ENCODE data around the gene ANK2.
A peak's percentile ranks its signal among the peaks of the same experiment; 100 is the strongest.

ANK2 gene

DNA sequence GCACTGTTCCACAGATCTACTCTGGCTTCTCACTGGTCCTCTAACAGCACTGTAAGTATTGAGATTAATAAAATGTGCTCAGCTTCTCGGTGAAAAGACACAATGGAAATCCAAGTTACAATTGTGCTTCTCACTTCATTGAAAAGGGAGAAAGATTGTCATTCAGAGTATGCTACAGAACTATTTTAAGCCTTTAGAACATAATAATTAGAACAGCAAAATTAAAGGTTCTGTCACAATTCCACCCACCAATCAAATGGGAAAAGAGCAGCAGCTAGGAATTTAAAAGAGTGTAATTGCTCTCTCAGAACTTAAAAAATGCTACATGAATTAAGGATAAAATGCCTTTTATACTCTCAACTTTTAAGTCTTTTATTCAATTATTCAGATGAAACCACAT is 329.4 kb downstream of the ANK2 start:
- in situ Hi-C loops (cut with HindIII; ENCODE audit: low sequenced_read_pairs), result no loop called here
- H3K4me3 ChIP-seq (ENCODE audit: low read depth, low read length), result no peak overlapping the region
- no peak for DNase-seq (ENCODE audit: low read depth, low spot score)
- no peak for TF ChIP-seq CTCF (IDR thresholded peaks at IDR 0.05; ENCODE audit: low read depth, low read length)

GRCh38 chr4:113382704-113383103 is 333.3 kb downstream of the ANK2 start:
- in situ Hi-C loops (cut with HindIII; ENCODE audit: low sequenced_read_pairs), result no loop called here
- DNase-seq (ENCODE audit: low read depth, low spot score), result no peak
- no peak for TF ChIP-seq CTCF (IDR thresholded peaks at IDR 0.05; ENCODE audit: low read depth, low read length)

DNA sequence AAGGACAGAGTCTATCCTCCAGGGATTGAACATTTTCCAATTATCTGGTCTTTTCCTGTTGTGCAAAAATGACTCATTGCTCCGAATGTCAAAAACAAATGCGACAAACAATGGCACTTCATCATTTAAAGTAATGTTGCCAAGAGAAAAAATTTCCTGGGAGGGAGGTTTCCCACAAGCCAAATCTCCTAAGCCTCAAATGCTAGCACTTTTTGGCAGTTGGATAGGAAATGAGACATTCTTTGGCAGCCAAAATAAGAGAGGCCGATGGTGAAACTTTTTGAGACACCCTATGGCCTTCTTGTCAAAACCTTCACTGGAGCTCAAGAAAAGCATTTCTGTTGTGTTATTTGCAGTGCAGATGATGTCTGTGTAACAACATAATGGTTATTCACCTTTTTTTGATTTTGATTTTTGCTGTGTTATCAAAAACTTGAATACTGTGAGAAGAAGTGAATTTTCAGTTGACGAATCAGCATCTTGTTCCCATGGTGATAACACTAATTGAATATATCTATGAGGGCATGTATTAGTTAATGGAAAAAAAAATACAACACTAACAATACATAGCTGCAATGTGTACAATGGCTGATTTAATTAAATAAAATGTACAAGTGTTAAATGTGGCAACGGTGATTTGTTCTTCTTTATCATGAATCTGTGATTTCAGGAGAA is 333.8 kb downstream of the ANK2 start:
- no peak for TF ChIP-seq CTCF (IDR thresholded peaks at IDR 0.05; ENCODE audit: low read depth, low read length)
- in situ Hi-C loops (cut with HindIII; ENCODE audit: low sequenced_read_pairs), result no loop called here
- peak; percentile 71 for DNase-seq (ENCODE audit: low read depth, low spot score)
- H3K4me3 ChIP-seq (ENCODE audit: low read depth, low read length), result no peak overlapping the region

More at GRCh38 chr4:113382704-113383103, 333.3 kb downstream of the ANK2 start:
- H3K4me3 ChIP-seq (ENCODE audit: low read depth, low read length), result no peak overlapping the region

GRCh38 chr4:113384600-113384999 is 335.1 kb downstream of the ANK2 start:
- TF ChIP-seq CTCF (IDR thresholded peaks at IDR 0.05; ENCODE audit: low read depth, low read length), result no peak
- no peak overlapping the region for H3K4me3 ChIP-seq (ENCODE audit: low read depth, low read length)
- in situ Hi-C loops (cut with HindIII; ENCODE audit: low sequenced_read_pairs), result no loop called here
- DNase-seq (ENCODE audit: low read depth, low spot score), result peak; percentile 74

DNA sequence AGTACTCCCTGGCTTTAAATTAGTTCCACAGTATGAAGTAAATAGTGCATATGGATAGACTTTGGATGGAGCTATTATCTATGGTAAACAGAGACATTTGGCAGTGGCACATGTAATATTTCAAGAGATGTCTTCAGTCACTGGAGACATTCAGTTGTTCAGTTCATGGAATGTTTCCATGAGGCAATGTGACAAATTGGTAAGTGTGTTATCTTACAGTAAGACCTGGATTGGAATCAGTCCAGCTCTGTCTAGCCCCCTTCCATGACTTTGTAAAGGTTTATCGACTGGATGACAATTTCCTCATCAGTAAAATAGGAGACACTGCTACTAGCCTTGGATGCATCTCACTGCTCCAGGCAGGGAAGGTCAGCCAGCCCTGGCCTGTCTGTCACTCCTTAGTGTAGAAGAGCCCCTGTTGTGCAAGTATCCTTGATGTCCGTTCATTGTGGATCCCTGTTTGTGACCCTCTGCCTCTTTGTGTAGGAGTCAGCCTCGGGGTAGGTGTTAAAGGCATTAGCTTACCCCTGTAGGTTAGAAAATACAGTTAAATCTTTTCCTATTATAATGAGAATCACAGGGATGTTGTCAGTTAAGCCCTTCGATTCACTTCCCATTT is 335.9 kb downstream of the ANK2 start:
- in situ Hi-C loops (cut with HindIII; ENCODE audit: low sequenced_read_pairs), result no loop called here
- no peak for DNase-seq (ENCODE audit: low read depth, low spot score)
- no peak for TF ChIP-seq CTCF (IDR thresholded peaks at IDR 0.05; ENCODE audit: low read depth, low read length)
- H3K4me3 ChIP-seq (ENCODE audit: low read depth, low read length), result no peak overlapping the region

DNA sequence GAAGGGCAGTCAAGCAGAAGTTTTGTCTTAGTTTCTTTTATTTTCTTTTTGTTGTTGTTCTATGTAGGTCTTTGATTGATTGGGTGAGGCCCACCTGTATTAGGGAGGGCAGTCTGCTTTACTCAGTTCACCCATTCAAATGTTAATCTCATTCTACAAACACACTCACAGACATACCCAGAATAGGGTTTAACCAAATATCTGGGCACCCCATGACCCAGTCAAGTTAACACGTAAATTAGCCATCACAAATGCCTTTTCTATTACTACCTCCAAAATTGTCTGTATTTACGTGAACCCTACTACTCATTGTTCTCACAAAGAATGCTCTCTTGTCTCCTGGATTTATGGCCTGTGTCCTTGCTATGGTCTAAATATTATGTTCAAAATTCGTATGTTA is 339.7 kb downstream of the ANK2 start:
- DNase-seq (ENCODE audit: low read depth, low spot score), result no peak
- H3K4me3 ChIP-seq (ENCODE audit: low read depth, low read length), result no peak overlapping the region
- TF ChIP-seq CTCF (IDR thresholded peaks at IDR 0.05; ENCODE audit: low read depth, low read length), result no peak
- in situ Hi-C loops (cut with HindIII; ENCODE audit: low sequenced_read_pairs), result no loop called here
